ENCODE measurements around the gene TMEM108.
A peak's percentile ranks its signal among the peaks of the same experiment; 100 is the strongest.

The TMEM108 gene

DNA sequence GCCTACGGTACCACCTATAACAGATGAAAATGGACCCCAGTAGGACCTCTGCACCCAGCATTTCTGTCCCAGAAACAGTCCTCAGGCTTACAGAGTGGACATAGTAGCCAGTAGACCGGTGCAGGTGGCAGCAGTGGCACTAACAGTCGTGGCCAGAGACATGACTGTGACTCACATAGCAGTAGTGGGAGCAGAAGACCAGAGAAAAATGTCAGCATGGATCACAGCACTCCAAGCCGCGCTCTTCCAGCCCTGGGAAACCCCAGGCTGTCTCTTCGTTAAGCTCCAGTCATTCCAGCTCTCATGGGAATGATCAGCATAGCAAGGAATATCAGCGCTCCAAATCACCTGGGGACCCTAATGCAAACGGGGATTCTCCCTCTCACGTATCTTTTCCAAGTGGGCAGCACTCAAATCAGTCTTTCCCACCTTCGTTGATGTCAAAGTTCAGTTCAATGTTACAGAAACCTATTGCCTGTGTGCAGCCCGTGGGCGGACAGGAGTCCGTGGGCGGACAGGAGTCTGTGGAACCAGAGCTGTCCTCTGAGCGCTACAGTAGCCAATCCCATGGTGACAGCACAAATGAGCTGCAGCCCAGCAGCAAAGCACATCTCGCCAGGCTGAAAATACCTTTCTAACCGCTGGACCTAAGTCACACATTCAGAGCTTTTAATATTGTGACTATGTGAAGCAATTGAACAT lies 372.2 kb downstream of the TMEM108 start:
- FAIRE-seq (no peak), DNase-seq (ENCODE audit: low spot score) (no peak)

DNA sequence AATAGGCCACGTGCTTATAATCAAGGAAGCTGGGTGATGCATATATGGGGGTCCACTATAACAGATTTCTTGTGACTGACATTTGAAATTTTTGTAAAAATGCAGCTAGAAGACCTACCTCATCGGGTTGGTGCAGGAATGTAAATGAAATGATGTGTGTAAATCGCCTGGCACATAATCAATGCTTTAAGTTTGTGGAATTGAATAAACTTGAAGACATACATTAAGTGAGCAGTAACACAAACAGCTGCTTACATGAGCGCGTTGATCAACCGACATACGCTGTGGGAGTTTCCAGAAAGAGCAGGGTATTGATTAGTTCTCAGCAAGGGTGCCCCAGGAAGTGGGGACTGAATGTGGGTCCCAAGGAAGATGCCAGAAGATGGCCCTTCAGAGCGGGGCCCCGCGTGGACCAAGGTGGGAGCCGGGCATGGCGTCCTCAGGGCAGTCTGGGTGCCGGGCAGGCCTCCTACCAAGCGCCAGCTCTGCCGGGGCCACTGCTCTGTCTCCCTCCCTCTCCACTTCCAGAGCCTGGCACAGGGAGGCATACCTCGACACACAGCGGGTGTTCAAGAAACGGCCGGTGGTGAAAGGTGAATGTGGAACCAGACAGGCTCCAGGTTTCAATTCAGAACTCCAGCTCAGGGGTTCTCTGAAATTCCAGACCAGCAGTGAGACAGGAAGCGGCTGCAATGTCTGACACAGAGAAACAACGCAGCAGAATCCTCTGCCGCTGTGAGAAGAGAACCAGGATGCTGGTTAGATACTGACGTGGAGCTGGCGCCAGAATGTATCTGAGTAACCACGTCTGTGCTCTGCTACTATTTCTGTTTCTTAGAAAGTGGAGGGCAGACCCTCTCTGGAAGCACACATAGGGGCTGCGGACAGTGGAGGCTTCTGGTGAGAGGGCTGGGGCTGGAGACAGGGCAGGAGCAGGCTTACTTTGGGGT lies 374.3 kb downstream of the TMEM108 start:
- no peak for DNase-seq (ENCODE audit: low spot score)

DNA sequence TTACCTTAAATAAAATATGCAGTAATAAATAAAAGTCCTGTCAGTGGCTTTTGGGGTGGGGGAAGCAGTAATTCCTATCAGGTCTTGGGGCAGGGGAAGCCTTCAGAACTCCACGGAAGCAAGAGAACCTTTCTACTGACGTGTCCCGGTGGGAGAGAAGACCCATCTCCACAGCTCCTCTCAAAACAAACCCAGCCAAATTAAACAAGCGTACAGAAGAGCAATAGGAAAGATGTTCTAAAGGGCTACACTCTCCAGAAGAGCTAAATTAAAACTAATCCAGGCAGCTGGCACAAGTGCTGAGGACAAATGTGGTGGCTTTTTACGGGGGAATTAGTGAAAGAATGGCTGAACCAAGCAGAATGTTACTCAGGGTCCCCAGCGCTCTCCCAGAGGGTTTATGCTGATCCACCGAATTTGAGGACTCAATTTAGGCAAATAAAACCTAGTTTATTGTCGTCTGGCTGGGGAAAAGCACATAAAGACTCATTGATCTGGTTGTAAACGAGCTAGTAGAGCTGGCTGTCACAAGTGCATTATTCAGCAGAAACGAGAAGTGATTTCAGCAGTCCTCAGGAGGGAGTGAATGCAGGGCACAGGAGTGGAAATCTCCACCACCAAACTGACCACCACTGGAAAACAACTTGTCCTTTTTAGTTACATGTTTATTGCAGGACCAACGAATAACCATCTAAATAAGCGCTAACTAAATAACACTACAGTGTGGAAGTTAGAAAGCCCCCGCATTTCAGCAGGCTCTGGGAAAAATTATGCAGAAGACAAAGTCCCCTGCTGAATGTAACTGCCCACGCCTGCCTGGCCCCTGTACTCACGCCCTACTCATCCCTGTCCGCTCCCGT lies 375.2 kb downstream of the TMEM108 start:
- peak; percentile 29 for DNase-seq (ENCODE audit: low spot score)
- FAIRE-seq: peak; percentile 69

More for the DNA sequence above, 374.3 kb downstream of the TMEM108 start:
- FAIRE-seq: no peak

DNA sequence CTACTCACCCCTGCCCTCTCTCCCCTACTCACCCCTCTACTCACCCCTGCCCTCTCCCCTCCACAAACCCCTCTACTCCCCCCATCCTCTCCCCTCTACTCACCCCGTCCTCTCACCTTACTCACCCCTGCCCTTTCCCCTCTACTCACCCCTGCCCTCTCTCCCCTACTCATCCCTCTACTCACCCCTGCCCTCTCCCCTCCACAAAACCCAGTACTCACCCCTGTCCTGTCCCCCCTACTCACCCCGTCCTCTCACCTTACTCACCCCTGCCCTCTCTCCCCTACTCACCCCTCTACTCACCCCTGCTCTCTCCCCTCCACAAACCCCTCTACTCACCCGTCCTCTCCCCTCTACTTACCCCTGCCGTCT lies 375.8 kb downstream of the TMEM108 start:
- FAIRE-seq (no peak), DNase-seq (ENCODE audit: low spot score) (no peak)

DNA sequence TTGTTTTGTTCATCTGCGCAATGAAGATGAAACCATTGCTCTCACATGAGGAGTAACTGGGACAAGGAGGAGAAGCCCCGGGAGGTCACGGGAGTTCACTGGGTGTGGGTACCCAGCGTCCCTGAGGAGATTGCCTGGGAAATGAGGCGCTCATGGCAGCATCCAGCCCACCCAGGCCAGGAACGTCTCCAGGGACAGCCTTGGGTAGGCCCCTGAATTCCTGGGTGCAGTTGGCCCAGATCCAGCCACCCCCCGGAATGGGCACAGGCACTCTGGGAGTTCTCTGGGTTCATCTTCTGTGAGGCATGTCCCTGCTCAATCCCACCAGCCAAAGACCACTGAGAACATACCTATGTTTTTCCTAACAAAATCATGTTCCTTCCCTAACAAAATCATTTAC lies 380.2 kb downstream of the TMEM108 start:
- no peak for DNase-seq (ENCODE audit: low spot score)
- no peak for FAIRE-seq

DNA sequence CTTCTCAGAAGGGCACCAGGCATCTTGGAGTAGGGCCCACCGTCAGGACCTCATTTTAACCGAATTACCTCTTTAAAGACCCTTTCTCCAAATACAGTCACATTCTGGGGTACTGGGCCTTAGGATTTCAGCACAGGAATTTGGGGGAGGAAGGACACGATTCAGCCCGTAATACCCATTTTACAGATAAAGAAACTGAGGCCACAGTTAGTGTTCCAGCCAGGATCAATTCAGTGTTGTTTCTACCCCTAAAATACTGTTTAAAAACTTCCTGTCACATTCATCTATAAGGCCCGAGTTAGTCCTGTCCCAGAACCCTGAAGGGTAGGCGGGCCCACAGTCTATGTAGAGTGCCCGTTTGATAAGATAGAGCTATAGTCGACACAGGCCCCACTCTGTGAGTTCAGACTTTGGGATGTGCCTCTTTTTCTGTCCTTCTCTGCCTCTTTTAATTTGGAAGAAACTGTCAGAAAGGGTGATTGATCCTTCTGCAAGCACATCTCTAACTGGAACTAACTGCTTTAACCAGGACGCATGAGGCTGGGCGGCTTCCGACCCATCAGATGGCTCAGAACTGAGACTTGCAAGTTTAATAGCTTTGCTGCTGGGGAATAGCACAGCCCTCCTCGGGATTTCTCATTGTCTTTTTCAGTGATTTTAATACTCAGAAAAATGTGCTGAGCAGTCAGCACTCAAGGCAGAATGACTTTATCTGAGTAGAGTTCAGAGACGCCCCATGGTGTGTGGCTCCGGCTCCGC lies 381.1 kb downstream of the TMEM108 start:
- DNase-seq (ENCODE audit: low spot score) (no peak), FAIRE-seq (no peak)

DNA sequence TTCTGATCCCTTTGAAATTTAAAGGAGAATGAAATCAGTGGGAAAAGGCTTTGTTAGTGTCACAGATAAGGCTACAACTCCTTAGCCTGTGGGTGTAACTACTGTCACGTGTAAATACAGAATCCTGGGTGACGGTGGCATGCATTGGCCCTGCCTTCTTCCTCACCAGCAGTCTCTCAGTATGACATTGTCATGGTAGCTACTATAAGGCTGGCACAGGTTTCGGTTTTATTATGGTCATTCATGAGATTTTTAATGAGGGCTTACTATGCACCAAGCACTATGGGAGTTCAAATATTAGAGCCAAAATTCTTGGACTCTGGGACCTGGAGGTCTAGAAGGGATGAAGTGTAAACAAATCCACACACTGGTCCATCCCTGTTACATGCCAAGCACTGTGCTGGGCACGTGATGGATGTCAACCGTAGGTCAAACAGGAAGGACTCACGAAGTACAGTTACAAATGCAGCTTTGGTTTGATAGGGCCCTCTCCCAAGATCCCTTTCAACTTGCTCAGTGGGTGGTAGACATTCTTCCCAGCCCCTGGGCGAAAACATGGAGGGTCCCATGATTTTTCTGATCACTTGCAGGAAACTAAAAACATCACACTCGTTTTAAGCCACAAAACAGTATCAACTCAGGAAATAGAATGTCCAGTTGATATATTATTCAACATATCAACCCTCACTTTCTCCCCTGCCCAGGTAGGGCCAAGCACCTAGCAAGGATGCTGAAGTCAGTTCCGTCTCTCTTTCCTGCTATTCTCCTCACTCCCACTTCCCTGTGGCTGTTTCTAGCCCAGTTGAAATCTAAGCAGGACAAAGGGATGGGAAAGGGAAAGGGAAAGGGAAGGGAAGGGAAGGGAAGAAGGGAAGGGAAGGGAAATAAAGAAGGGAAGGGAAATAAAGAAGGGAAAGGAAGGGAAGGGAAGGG lies 387.0 kb downstream of the TMEM108 start:
- DNase-seq (ENCODE audit: low spot score) (no peak), FAIRE-seq (no peak)

DNA sequence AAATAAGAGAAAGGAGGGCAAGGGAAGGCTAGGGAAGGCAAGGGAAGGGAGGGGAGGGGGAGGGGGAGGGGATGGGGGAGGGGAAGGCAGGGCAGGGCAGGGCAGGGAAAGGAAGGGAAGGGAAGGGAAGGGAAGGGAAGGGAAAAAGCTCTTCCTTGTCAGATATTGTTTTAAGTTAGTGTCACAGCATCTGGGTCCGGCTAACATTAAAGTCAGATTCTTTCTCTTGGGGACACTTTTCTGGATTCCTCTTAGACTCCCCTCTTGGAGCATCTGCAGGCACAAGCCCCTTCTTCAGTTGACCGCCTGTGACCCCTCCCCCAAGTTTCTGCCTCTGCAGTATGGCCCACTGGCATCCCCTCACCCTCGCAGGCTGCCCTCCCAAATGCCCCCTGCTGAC lies 387.7 kb downstream of the TMEM108 start:
- DNase-seq (ENCODE audit: low spot score) (no peak), FAIRE-seq (no peak)

DNA sequence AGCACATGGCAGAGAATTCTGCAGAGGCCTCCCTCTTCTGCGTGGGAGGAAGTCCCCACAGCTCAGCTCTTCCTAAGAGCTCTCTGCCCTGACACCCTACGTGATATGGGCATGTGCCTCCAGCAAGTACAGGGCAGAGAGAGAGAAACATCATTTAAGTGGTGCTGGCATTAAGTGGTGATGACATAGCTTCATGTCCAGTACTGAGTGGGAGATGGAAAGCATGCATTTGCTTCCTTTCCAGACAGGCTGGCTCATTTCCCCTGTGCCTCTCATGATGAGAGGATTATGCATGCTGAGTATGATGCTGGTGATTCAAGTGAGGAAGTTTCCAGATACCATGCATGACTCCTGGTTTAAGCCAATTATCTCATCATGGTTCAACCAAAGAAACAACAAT lies 388.5 kb downstream of the TMEM108 start:
- DNase-seq (ENCODE audit: low spot score) (no peak), FAIRE-seq (no peak)

DNA sequence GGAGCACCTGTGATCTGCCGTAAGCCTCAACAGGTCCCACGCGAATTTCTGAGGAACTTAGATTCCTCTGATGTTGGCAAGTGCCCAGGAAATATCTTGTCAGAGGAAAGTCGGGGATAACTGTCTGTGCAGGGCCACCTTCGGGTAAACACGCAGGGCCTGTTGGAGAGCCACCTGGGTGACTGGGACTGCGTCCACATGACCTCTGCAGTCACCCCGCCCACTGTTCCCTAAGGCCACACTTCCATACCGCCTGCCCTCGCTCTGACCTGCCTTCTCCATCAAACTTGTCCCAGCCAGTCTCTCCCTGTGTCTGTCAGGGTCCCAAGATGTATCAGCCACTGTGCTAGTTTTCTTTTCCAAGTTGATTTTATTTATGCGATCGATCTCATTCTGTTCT lies 390.4 kb downstream of the TMEM108 start:
- DNase-seq (ENCODE audit: low spot score) (no peak), FAIRE-seq (no peak)

DNA sequence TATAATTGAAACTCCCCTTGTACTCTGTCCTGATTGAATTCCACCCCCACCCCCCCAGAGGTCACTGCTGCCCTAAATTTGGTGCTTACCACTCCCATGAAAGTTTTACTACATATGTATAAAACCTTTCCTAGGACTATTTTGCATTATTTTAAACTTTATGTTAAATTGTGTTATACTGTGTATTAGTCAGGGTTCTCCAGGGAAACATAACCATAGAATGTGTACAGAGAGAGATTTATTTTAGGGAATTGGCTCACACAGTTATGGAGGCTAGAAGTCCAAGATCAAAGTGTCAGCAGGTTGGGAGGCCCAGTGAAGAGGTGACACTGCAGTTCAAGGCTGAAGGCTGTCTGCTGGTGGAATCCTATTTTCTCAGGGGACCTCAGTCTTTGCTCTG lies 390.9 kb downstream of the TMEM108 start:
- FAIRE-seq (no peak), DNase-seq (ENCODE audit: low spot score) (no peak)

DNA sequence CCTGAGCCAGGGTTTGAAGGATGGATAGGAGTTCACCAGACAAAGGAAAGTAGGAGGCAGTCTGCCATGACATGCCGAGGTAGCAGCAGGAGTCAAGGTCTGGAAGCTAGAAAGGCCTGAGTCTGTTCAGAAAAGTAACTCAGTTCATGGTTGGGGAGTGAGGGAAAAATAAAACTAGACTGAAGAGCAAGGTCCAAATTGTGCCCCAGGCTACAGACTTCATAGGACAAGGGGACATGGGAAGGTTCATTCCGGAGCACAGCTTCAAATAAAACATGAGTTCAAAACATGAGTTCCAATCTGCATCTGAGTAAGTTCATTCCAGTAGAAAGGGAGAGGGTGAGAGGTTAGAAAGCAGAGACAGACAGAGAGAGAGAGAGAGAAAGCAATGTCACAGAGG lies 401.4 kb downstream of the TMEM108 start:
- FAIRE-seq: no peak

DNA sequence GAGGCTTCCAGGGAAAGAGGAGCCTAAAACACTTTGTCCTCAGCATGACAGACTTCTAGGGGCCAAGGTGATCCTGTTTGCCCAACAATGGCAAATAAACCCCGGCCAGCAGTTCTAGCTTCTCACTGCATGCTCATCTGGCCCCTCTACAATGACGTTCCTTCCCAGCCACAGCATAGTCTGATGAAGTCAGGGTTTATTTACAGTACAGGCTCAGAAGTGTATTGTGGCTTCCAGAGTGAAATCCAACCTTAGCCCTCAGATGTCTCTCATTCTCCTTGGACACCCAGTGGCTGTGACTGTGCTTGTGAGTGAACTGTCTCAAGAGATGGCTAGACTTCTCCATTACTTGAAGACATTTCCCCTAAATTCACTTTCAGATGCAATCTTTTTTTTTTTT lies 402.5 kb downstream of the TMEM108 start:
- no peak for DNase-seq (ENCODE audit: low spot score)

More for the DNA sequence above, 401.4 kb downstream of the TMEM108 start:
- DNase-seq (ENCODE audit: low spot score): no peak

DNA sequence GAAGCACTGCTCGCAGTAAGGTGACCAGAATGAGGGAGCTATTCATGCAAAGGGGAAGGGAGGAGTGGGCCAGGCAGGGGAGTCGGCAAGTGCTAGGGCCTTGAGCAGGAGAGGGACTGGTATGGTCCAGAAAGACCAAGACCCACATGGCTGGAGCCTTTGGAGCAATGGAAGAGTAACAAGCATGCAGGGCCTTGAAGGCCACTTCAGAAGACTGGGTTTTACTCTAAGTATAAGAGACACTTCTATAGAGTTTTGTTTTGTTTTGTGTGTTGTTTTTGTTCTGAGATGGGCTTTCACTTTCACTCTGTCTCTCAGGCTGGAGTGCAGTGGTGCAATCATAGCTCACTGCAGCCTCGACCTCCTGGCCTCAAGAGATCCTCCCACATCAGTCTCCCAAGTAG lies 403.7 kb downstream of the TMEM108 start:
- FAIRE-seq (no peak), DNase-seq (ENCODE audit: low spot score) (no peak)

More for the DNA sequence above, 402.5 kb downstream of the TMEM108 start:
- no peak for FAIRE-seq

DNA sequence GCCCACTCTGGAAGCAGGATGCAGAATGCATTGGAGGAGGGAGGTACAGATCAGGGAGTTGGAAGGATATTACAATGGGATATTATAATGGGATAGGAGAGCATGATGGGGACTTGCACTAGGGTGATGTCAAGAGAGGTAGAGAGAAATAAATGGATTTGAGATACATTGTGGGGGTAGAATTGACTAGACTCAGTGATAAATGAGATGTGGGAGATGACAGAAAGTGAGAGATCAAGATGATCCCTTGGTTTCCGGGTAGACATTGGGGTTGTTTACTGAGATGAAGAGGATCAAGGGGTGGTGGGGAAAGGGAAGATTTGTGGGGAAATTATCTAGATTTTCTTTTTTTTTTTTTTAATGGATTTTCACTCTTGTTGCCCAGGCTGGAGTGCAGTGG lies 404.3 kb downstream of the TMEM108 start:
- FAIRE-seq (no peak), DNase-seq (ENCODE audit: low spot score) (no peak)

DNA sequence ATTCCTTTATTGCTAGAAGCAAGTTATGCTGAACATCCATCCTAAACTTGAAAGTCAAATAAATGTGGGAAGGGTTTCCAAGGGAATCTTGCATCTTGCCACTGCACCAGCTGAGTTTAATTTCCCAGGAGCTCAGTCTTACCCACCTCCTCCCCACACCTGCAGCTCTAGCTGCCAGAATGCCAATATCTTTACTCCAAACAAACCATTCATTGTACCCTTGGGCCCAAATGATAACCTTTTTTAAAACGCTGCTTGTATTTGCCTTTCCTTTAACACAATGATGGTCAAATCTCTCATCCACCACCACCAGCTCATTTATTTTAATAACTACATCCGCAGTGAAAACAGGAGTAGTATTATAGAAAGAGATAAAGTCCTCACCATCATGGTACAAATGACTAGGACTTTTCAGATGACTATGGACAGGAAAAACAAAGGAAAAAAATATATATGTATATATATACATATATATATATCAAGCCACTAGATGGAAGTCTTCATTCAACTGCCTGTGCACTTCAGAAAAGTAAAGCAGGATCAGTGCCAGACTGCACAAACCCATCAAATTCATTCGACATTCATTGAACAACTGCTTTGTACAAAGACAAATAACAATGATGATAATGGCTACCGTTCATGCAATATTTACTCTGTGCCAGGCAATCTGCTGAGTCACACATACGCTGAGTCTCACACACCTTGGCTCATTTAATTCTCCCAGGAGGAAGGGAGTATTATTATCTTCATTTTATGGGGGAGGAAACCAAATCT lies 405.6 kb downstream of the TMEM108 start:
- FAIRE-seq (no peak), DNase-seq (ENCODE audit: low spot score) (peak; percentile 52)

DNA sequence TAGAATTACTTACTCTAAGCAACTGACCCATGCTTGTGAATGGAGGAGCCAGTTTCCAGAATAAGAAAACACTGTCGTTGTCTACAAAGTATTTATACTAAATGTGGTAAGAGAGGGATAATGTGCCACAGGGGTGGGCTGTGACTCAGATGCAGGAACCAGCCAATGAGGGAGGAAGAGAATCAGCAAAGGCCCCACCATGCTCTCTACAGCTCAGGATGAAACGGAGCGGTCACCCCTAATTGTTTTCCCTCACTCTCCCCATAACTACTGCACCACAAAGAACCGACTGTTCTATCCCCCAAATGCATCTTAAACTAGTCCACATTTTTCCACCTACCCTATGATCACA lies 406.2 kb downstream of the TMEM108 start:
- DNase-seq (ENCODE audit: low spot score) (peak; percentile 48), FAIRE-seq (no peak)

DNA sequence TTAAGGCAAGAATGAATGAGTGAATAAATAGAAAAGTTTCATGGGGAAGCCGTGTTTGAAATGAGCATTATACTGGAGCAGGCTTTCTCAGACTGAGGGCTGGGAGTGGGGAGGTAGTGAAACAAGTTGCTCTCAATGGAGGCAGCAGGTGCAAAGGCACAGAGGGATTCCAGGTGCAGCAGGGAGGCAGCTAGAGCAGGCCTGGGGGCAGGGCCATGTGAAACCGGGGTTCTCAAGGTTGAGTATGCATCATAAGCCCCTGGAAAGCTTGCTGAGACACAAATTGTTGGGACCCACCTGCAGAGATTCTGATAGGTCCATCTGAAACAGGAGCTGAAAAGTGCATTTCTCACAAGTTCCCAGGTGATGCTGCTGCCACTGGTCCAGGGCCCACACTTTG lies 406.9 kb downstream of the TMEM108 start:
- no peak for DNase-seq (ENCODE audit: low spot score)
- no peak for FAIRE-seq

All from urothelium cell line (cell line).